Prostate gland (tissue), 2 donors: Measurements from ENCODE around the gene ZNF10.

Experiments
- CTCF ChIP-seq, 4 experiments: fragments of 200-600 bp in 2 of 4; fragments of 450-650 bp in 2 of 4; sonication (generic) in 2 of 4; IDR thresholded peaks; 1 replicate in 3 of 4; 2 replicates in 1 of 4; pipeline ENCODE4 v1.5.1; 2016 to 2019; ENCODE audit warnings: antibody characterized with exemption in 4 of 4, mild to moderate bottlenecking in 2 of 4, moderate library complexity in 2 of 4
- POLR2A ChIP-seq: fragments of 450-650 bp; IDR thresholded peaks from one replicate; pipeline ENCODE4 v1.6.1; 2016; ENCODE audit warnings: antibody characterized with exemption, mild to moderate bottlenecking
- POLR2AphosphoS5 ChIP-seq: sonication (generic); formaldehyde crosslinking; IDR thresholded peaks from one replicate; pipeline ENCODE4 v1.6.1; 2017; ENCODE audit warnings: antibody characterized with exemption

DNA sequence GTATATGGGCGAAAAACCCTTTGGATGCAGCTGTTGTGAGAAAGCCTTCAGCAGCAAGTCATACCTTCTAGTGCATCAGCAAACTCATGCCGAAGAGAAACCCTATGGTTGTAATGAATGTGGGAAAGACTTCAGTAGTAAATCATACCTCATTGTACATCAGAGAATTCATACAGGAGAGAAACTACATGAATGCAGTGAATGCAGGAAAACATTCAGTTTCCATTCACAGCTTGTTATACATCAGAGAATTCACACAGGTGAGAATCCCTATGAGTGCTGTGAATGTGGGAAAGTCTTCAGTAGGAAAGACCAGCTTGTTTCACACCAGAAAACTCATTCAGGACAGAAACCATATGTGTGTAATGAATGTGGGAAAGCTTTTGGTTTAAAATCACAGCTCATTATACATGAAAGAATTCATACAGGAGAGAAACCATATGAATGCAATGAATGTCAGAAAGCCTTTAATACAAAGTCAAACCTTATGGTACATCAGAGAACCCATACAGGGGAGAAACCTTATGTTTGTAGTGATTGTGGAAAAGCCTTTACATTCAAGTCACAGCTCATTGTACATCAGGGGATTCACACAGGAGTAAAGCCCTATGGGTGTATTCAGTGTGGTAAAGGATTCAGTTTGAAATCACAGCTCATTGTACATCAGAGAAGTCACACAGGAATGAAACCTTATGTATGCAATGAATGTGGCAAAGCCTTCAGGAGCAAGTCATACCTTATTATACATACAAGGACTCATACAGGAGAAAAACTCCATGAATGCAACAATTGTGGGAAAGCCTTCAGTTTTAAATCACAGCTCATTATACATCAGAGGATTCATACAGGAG, 72.3 kb downstream of the ZNF10 start:
- no peak for TF ChIP-seq CTCF (IDR thresholded peaks at IDR 0.05)
- no peak for TF ChIP-seq POLR2AphosphoS5
- no peak for TF ChIP-seq POLR2A
